GM12873 (cell line): ENCODE results near the gene LGALS13.

Source experiments
- TF ChIP-seq, protein P1 (sequence below): IDR thresholded peaks from 2 replicates; pipeline ENCODE4 v1.5.1; 2012; ENCODE audit warnings: low read depth, mild to moderate bottlenecking, moderate library complexity, low read length, control low read depth; ENCODE audit not compliant: insufficient read depth; ENCODE audit errors: missing control alignments

LGALS13 gene

DNA sequence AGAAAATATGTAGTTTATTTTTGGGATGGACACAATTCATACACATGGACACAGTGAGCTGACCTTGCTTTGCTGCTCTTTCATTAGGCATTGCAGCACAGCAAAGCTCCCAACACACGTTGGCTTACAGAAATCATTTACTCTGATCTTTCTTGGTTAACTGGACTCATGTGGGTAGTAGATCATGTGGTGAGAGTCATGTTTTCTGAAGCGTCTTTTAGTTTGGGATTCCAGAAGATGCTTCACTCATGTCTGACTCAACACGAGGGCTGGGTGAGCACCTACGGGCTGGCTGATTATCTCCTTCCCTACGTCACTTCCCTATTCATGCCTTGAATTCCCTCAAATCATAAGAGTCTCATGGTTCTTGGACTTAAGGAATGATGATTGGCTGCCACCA, 41.3 kb downstream of the LGALS13 start:
- TF ChIP-seq, protein P1, sequence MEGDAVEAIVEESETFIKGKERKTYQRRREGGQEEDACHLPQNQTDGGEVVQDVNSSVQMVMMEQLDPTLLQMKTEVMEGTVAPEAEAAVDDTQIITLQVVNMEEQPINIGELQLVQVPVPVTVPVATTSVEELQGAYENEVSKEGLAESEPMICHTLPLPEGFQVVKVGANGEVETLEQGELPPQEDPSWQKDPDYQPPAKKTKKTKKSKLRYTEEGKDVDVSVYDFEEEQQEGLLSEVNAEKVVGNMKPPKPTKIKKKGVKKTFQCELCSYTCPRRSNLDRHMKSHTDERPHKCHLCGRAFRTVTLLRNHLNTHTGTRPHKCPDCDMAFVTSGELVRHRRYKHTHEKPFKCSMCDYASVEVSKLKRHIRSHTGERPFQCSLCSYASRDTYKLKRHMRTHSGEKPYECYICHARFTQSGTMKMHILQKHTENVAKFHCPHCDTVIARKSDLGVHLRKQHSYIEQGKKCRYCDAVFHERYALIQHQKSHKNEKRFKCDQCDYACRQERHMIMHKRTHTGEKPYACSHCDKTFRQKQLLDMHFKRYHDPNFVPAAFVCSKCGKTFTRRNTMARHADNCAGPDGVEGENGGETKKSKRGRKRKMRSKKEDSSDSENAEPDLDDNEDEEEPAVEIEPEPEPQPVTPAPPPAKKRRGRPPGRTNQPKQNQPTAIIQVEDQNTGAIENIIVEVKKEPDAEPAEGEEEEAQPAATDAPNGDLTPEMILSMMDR: no peak

DNA sequence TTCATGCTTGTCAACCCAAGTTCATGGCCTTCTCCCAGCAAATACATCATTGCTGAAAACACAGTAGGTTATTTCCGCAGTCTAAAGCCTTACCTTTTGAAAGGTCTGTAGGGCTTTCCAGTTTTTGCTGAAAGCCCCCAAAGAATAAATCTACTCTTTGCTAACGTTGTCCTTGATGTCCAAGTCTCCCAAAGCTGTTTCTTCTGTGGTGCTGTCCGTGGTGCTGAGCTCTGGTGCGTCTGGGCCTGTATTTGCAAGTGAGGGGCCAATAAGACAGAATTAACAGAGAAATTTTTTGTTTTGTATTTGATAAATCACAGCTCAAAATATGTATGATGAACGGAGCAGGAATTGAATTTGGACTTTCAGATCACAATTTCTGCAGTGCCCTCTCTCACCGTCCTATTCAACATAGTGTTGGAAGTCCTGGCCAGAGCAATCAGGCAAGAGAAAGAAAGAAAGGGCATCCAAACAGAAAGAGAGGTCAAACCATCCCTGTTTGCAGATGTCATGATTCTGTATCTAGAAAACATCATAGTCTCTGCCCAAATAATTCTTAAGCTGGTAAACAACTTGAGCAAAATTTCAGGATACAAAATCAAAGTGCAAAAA, 43.6 kb downstream of the LGALS13 start:
- TF ChIP-seq, protein P1: no peak

DNA sequence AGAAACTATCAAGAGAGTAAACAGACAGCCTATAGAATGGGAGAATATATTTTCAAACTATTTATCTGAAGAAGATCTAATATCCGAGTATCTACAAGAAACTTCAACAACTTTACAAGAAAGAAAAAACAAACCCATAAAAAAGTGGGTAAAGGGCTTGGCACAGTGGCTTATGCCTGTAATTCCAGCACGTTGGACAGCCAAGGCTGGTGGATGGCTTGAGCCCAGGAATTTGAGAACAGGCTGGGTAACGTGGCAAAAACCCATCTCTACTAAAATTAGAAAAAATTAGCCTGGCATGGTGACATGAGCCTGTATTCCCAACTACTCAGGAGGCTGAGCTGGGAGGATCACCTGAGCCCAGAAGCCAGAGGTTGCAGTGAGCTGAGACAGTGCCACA, 45.6 kb downstream of the LGALS13 start:
- TF ChIP-seq, protein P1: no peak

DNA sequence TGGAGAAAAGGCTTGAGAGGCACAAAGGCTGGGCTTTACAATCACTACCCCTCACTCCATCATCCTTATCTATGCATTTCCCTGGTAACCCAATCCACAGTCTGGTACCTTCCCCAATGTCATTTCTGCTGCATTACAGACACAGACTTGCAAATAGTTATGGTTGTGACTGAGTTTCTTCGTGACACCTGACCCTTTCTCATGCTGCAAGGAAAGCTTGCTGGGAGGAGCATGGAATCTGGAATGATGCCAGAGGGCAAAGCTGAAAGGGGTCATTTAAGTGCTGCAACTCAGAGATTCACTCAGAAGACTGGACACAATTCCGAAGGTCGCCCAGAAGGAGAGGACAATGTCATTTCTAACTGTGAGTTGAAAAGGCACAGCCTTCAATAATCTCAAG, 53.3 kb downstream of the LGALS13 start, which contains the start of gene LGALS16:
Gene LGALS16 (plus strand): TSS at position 301 of the 400 bp plus-strand sequence. CDS start 49 bp downstream, at position 350.
- TF ChIP-seq, protein P1: no peak
